Mesodermal cell (in vitro differentiated cells): Measurements from ENCODE around the gene HK2.

Experiments used
- H3K27ac ChIP-seq: 2 replicates; pipeline ENCODE4 v1.7.0; 2013; ENCODE audit warnings: mild to moderate bottlenecking, low read depth, low read length, moderate library complexity; ENCODE audit not compliant: severe bottlenecking
- H3K36me3 ChIP-seq: 2 replicates; pipeline ENCODE4 v1.7.1; 2013; ENCODE audit warnings: mild to moderate bottlenecking, low read length, moderate library complexity; ENCODE audit not compliant: control insufficient read depth, insufficient read depth
- H3K4me1 ChIP-seq: one replicate; pipeline ENCODE4 v1.7.1; 2013; ENCODE audit warnings: mild to moderate bottlenecking, low read length; ENCODE audit not compliant: insufficient read depth, control insufficient read depth, poor library complexity, severe bottlenecking
- H3K4me3 ChIP-seq: 2 replicates; pipeline ENCODE4 v1.7.0; 2013; ENCODE audit warnings: low read length, control low read depth, mild to moderate bottlenecking; ENCODE audit not compliant: insufficient read depth, poor library complexity, severe bottlenecking; ENCODE audit errors: extremely low read depth
- H3K9me3 ChIP-seq: 2 replicates; pipeline ENCODE4 v1.7.1; 2013; ENCODE audit warnings: mild to moderate bottlenecking, low read length, moderate library complexity; ENCODE audit not compliant: control insufficient read depth
- WGBS, 2 experiments: methylation state at CpG; one replicate each; pipeline ENCODE4 v1.1.5; 2013; ENCODE audit warnings: missing lambda C conversion rate in 2 of 2; ENCODE audit not compliant: insufficient coverage in 2 of 2; 5-methylcytosine and 5-hydroxymethylcytosine counted together

Gene HK2

GRCh38 chr2:74921236-74921736 is 87.4 kb downstream of the HK2 start:
- peaks cover 3% of the 10 kb centered on the region for H3K4me1 ChIP-seq
- H3K36me3 ChIP-seq = no peaks in the 10 kb centered on the region
- 89 to 100% methylated on average over 2 of the region's 2 CpGs for WGBS, 2 experiments
- no peak overlapping the region for H3K27ac ChIP-seq
- H3K4me3 ChIP-seq = no peak overlapping the region
- H3K9me3 ChIP-seq = no peaks in the 10 kb centered on the region

- no peaks in the 10 kb centered on the region for H3K9me3 ChIP-seq
- 83 to 96% methylated on average over 2 to 3 of the region's 5 CpGs for WGBS, 2 experiments
- no peak overlapping the region for H3K27ac ChIP-seq
- H3K4me3 ChIP-seq = no peak overlapping the region
- H3K36me3 ChIP-seq = no peaks in the 10 kb centered on the region
- H3K4me1 ChIP-seq = peaks cover under 1% of the 10 kb centered on the region
Observed at GRCh38 chr2:74922592-74923227, 88.8 kb downstream of the HK2 start.

DNA sequence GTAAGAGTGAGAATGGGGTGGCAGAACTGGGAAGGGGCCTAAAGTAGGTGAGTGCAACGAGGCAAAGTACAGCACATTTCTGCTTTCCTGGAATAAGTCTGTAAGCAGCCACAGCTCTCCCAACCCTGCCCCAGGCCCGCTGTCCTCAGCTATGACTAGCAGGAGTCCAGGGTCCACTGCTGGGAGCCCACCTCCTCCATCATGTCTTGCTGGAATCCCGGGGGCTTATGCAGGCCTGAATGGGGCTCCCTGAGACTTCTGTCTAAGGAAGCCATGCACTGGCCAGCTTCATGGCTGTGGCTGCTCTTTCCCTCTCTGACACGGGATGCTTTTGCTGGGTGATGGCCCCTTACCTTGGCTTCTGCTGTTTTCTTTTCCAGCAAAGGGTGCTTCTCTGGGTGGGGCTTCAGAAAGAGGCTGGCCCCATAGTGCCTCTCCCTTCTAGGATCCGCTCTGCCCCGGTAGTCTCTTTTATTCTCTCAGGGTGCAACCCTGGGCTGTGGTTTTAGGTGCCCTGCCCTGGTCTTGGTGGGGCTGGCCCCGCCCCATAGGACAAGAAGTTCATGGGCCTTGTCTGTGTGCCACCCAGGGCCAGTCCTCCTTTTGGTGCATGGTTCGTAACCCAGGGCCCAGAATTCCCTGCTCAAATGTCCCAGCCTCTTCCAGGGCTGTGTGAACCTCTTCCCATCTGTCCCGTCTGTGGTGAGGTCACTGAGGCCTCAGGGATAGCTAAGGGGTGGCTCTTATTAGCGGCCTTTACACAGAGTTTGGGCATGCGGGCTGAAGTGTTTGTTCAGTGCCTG is 90.7 kb downstream of the HK2 start:
- Histone ChIP-seq H3K4me1 (no peaks in the 10 kb centered on the region), H3K27ac (no peak overlapping the region), H3K9me3 (no peaks in the 10 kb centered on the region), H3K4me3 (no peak overlapping the region), H3K36me3 (no peaks in the 10 kb centered on the region)
- WGBS, 2 experiments = 93 to 95% methylated on average over 6 to 7 of the region's 11 CpGs

DNA sequence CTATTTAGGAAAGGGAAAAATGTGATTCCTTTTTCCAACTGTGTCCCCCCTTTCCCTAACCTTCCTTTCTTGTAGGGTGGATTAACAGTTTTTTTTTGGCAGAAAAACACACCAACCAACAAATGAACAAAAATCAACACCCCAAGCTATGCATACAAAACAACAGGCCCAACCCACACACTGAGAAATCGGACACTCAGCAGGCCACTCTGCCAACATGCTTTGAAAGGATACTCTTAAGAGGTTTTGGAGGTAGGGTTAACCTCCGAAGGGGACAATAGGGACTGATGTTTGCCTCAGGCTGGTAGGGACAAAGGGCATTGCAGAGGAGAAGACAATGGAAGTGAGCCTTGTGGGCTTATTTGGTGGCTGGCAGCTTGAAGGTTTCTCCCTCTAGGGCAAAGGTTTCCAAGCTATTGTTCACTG is 91.4 kb downstream of the HK2 start:
- Histone ChIP-seq H3K4me3 (no peak overlapping the region), H3K36me3 (no peaks in the 10 kb centered on the region), H3K27ac (no peak overlapping the region), H3K4me1 (no peaks in the 10 kb centered on the region), H3K9me3 (no peaks in the 10 kb centered on the region)
- 50 to 73% methylated on average over 1 of the region's 2 CpGs for WGBS, 2 experiments

- Histone ChIP-seq H3K27ac (no peak overlapping the region), H3K4me3 (no peak overlapping the region), H3K4me1 (no peaks in the 10 kb centered on the region), H3K9me3 (no peaks in the 10 kb centered on the region), H3K36me3 (no peaks in the 10 kb centered on the region)
- WGBS, 2 experiments = 87 to 89% methylated on average over 5 of the region's 5 CpGs
Observed at GRCh38 chr2:74927621-74928020, 93.7 kb downstream of the HK2 start.

- H3K27ac ChIP-seq = no peak overlapping the region
- H3K4me1 ChIP-seq = no peaks in the 10 kb centered on the region
- no peaks in the 10 kb centered on the region for H3K9me3 ChIP-seq
- 75 to 100% methylated on average over 4 to 6 of the region's 8 CpGs for WGBS, 2 experiments
- H3K4me3 ChIP-seq = no peak overlapping the region
- no peaks in the 10 kb centered on the region for H3K36me3 ChIP-seq
Observed at GRCh38 chr2:74930811-74931486, 97.0 kb downstream of the HK2 start.

- Histone ChIP-seq H3K36me3 (no peaks in the 10 kb centered on the region), H3K9me3 (no peaks in the 10 kb centered on the region), H3K27ac (no peak overlapping the region), H3K4me3 (no peak overlapping the region), H3K4me1 (no peaks in the 10 kb centered on the region)
- 50 to 80% methylated on average over 1 of the region's 2 CpGs for WGBS, 2 experiments
Observed at GRCh38 chr2:74931940-74932339, 98.0 kb downstream of the HK2 start.

- Histone ChIP-seq H3K4me1 (no peaks in the 10 kb centered on the region), H3K4me3 (no peak overlapping the region), H3K9me3 (no peaks in the 10 kb centered on the region), H3K27ac (no peak overlapping the region), H3K36me3 (no peaks in the 10 kb centered on the region)
- WGBS, 2 experiments = 76 to 97% methylated on average over 3 of the region's 4 CpGs
Observed at GRCh38 chr2:74935975-74936391, 102.1 kb downstream of the HK2 start.

GRCh38 chr2:74937221-74937880 is 103.4 kb downstream of the HK2 start:
- 100% methylated on average over 1 of the region's 6 CpGs for WGBS, 2 experiments
- no peaks in the 10 kb centered on the region for H3K36me3 ChIP-seq
- no peaks in the 10 kb centered on the region for H3K9me3 ChIP-seq
- H3K4me3 ChIP-seq = no peak overlapping the region
- H3K4me1 ChIP-seq = no peaks in the 10 kb centered on the region
- no peak overlapping the region for H3K27ac ChIP-seq

DNA sequence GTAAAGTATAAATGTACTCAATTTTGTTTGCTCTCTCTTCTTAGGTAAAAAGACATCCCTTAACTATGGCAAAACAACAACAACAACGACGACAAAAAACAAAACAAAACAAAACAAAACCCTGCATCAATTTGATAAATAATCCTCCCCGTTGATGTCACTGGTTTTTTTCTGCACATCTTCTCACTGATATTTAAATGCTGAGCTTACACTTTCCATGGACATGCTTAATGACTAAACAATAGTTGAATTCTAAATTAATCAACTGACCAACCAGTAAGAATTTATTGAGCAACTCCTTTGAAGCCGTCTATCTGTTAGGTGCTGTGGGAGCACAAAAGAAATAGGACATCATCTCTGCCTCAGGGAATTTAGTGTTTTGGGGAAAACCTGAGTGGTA is 104.3 kb downstream of the HK2 start:
- no peaks in the 10 kb centered on the region for H3K4me1 ChIP-seq
- 87 to 93% methylated on average over 3 to 4 of the region's 4 CpGs for WGBS, 2 experiments
- H3K27ac ChIP-seq = no peak overlapping the region
- H3K36me3 ChIP-seq = no peaks in the 10 kb centered on the region
- H3K9me3 ChIP-seq = no peaks in the 10 kb centered on the region
- no peak overlapping the region for H3K4me3 ChIP-seq
